Vagina (tissue), 2 donors: Measurements from ENCODE around the gene TBX3.

ENCODE experiments used
- CTCF ChIP-seq, 3 experiments: fragments of 450-650 bp in 2 of 3; fragments of 200-600 bp in 1 of 3; sonication (generic) in 1 of 3; IDR thresholded peaks; one replicate each; pipeline ENCODE4 v1.5.1; 2017 to 2019; ENCODE audit warnings: antibody characterized with exemption in 3 of 3, mild to moderate bottlenecking in 2 of 3, moderate library complexity in 2 of 3
- POLR2AphosphoS5 ChIP-seq, 2 donors: sonication (generic); formaldehyde crosslinking; IDR thresholded peaks; one replicate each; pipeline ENCODE4 v1.9.0; 2017; ENCODE audit warnings: antibody characterized with exemption in 2 of 2, mild to moderate bottlenecking in 2 of 2, low read depth in 1 of 2; ENCODE audit not compliant: insufficient read depth in 1 of 2

- TF ChIP-seq CTCF (IDR thresholded peaks at IDR 0.05) (no peak), POLR2AphosphoS5 (IDR thresholded peaks at IDR 0.05; ENCODE audit: insufficient read depth in 1 of 2, low read depth in 1 of 2) (peak in 1 of 2 donors; percentile 71)
Measured at GRCh38 chr12:114682785-114683708, 928 bp downstream of the TBX3 start.
